ENCODE data around the gene OAF. TPM values are rescaled to one million over a fixed set of nuclear protein-coding genes. Genes with fewer than 3 reads are reported as not detected.
"Not testable (repeated sequence)": the region's sequence is repeated elsewhere in the genome, so short reads cannot be mapped to it uniquely, and the experiment has no call there.

OAF gene
- 10 to 100 TPM; 44.1 to 82.6 TPM for total RNA-seq
- long read RNA-seq, donor 1, transcript OAF-201 (4 exons, 2,525 nt): major isoform, 86 of 101 reads
- long read RNA-seq, donor 1, partial matches to known transcripts: 5 of 101 reads
- long read RNA-seq, donor 1, other reads (novel, unspliced or antisense): 7 of 101 reads
- long read RNA-seq, donor 2, transcript OAF-201 (4 exons, 2,525 nt): major isoform, 9 of 20 reads
- long read RNA-seq, donor 2, partial matches to known transcripts: 5 of 20 reads
- long read RNA-seq, donor 2, other reads (novel, unspliced or antisense): 6 of 20 reads

DNA sequence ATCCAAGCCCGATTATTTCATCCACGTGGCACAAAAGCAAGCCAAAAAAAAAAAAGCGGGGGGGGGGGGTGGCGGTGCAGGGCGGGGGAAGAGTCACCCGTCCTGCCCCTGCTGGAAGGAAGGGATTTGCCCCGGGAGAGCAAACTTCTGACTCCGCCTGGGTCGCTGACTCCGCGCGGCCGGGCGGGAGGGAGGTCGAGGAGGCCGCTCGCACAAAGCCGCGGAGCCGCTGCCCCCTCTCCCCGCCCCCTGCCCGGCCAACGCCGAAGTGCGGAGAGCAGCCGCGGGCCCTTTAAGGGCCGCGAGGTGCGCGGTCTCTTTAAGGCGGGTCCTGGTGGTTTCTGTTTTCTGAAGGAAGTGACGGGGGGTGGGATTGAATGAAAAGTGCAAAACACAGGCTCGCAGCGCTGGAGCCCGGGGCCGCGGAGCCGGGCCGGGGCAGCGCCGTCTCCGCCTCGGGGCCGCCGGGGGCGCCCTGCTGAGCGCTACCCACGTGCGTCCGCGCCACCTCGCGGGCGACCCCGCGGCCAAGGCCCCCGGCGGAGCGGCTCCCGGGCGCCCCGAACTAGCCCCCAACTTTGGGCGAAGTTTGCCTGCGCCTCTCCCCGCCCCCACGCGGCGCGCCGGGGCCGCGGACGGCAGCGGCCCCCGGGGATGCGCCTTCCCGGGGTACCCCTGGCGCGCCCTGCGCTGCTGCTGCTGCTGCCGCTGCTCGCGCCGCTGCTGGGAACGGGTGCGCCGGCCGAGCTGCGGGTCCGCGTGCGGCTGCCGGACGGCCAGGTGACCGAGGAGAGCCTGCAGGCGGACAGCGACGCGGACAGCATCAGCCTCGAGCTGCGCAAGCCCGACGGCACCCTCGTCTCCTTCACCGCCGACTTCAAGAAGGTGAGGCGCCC, at the start of gene OAF:
Gene OAF, plus strand, starts transcription at position 407 of the 896 bp plus-strand sequence. Its CDS starts 248 bp downstream, at position 655.
- intact Hi-C loops (cut with DNase I): no loop called here
- peak; percentile 92 for DNase-seq (ENCODE audit: low spot score)

DNA sequence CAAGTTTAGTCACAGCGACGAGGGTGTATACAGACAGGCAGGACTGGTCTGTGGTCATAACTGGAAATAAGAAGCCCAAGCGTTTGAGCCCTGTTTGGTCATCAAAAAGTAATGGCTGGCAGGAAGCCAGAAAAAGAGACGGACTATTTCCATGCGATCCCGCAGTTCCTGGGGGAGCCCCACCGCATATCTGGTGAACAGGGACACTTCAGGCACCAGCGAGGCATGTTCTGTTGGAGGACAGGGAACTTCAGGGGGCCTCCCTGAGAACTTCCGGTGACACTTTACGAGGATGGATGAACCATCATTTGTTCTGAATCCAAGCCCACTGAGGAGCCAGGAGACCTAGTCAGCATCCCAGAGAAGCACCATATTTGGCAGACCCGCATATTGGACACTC, 43.2 kb upstream of the OAF start:
- no peak for DNase-seq (ENCODE audit: low spot score)
- intact Hi-C loops (cut with DNase I): no loop called here

- intact Hi-C loops (cut with DNase I): no loop called here
- DNase-seq (ENCODE audit: low spot score): peak; percentile 83
These were observed 42.5 kb upstream of the OAF start for GRCh38 chr11:120168108-120168959.

DNA sequence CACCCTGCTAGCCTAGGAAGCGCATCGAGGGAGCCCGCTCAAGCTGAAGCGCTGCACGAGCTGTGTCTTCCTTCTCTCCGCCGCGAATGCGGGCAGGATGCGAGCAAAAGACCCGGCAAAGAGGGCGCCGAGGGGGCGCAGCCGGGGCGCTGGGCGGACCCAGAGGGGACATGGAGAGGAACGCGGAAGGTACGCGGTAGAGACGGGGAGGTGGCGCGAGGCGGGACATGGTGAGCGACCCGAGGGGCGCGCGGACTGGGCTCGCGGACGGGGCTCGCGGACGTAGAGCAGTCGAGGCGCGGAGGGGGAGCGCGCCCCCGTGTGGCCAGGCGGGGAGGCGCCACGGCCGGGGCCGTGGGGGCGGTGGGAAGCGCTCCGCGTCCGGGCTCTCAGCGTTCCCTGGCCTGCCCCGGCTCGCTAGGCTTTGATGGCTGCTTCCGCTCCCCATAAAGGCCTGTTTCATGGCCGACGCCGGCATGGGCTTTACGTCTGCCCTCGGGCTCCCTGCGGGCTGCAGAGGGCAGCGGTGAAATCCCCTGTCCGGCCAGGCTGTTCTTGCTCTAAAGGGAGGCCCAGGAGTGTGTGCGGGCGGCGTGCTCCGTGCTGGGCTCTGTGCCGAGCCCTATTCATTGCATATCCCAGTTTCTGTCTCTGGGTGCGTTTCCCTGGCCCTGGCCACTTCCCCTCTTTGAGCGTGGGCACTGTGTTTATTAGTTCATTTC, 41.7 kb upstream of the OAF start:
- intact Hi-C loops (cut with DNase I): no loop called here
- peak; percentile 90 for DNase-seq (ENCODE audit: low spot score)

DNA sequence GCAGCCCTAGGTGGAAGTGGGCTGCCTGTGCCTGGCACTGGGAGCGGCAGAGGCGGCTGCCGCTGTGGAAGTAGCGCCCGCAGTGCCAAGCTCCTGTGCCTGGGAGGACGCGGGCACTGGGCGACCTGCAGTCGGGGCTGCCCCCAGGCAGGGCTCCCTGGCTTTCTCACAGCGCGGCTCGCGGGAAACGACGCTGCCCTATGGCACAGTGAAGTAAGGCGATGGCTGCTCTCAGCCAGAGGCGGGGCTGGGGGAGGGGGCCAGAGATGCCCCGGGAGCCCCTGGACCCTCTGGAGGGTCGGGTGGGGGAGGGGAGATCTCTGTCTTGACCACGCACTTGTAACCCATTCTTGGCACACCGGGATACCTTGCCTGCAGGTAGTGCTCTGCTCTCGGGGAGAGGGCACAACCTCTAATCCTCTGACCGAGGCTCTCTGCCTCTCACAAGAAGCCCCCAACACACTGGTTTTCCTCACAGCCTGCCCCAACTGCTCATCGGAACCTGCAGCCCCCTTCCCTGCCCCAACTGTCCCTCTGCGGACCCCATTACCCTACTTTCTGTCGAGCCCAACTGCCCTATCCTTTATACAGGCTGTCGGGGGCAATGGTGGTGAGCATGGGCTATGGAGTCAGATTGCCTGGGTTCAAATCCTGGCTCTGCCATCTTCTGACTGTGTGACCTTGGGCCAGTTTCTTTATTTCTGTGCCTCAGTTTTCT, 40.7 kb upstream of the OAF start:
- peak; percentile 78 for DNase-seq (ENCODE audit: low spot score)
- intact Hi-C loops (cut with DNase I): loop anchor here (2.0 to 5.0 kb wide), 2 partner anchors 127 to 133 kb away; no protein-coding TSS in a partner anchor

GRCh38 chr11:120170741-120171261, 40.0 kb upstream of the OAF start:
- DNase-seq (ENCODE audit: low spot score): peak; percentile 64
- intact Hi-C loops (cut with DNase I): loop anchor here (2.0 to 5.0 kb wide), 2 partner anchors 126 to 132 kb away; no protein-coding TSS in a partner anchor

GRCh38 chr11:120172054-120172911, 38.5 kb upstream of the OAF start:
- intact Hi-C loops (cut with DNase I): loop anchor here (1.0 to 5.0 kb wide), 4 partner anchors 9 to 125 kb away; no protein-coding TSS in a partner anchor
- DNase-seq (ENCODE audit: low spot score): peak; percentile 86

DNA sequence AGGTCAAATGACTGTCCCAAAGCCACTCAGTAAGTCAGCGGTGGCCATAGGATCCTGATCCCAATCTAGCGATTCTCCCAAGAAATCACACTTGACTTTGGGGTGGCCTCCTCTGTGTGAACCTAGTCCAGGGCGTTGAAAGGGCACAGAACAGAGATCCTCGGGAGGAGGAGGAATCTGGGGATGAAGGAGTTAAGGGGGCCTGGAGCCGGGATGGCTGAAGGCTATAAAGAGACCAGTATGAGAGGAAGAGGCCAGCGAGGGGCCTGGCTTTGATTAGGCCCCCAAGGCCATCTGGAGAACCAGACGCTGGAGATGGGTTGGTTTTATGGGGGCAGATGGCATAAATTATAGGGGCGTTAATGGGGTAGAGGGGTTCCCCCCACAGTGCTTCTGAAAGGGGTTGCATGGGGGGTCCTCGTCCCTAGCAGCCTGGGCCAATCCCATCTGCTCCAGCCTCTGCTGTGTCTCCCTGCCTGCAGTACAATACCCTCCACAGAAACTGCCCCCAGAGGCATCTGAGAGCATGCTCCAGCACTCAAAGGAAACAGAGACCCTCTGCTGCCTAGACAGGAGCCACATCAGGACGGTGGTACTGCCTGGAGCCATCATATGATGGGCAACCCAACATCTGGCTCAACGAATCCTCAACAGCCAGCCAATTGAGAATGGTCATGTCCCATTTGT, 37.7 kb upstream of the OAF start:
- no peak for DNase-seq (ENCODE audit: low spot score)
- intact Hi-C loops (cut with DNase I): loop anchor here (2.0 to 5.0 kb wide), 2 partner anchors 56 to 124 kb away; no protein-coding TSS in a partner anchor

DNA sequence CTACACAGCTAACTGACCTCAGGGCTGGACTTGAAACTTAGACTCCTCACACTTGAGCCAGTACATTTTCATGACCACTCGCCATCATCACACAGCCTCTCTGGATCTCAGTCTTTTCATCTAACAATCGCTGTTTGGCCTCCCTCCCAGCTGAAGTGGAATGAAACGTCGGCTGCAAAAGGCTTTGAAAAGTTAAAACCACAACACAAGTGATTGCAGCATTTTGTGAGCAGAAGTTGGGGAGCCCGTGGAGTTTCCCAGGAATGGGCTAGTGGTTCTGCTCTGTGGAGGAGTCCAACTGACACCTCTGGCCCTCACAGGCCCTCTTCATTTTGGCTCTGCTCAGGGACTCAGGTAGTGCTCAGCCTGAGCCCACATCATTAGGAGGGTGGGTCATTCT, 37.0 kb upstream of the OAF start:
- no peak for DNase-seq (ENCODE audit: low spot score)
- intact Hi-C loops (cut with DNase I): loop anchor here (2.0 to 5.0 kb wide), 2 partner anchors 55 to 123 kb away; no protein-coding TSS in a partner anchor

DNA sequence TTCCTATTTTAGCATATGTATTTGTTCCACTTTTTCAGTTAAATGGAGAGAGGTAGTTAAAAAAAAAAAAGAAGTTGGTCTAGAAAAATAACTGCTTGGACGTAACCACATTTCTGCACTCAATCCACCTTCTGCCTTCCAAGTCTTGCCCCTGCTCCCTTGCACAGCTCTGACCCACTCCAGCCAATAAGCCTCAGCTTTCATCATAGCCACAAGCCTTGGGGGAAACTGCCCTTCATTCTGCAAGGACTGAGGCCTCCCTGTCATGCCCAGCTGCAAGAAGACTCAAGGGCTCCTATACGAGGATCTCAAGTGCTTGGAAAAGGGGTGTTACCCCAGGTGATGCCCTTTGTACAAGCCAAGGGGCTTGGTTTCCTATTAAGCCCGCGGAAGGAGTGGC, 36.0 kb upstream of the OAF start:
- intact Hi-C loops (cut with DNase I): loop anchor here in 1 of 2 donors (5.0 kb wide), 1 partner anchor 122 kb away; no protein-coding TSS in a partner anchor

DNA sequence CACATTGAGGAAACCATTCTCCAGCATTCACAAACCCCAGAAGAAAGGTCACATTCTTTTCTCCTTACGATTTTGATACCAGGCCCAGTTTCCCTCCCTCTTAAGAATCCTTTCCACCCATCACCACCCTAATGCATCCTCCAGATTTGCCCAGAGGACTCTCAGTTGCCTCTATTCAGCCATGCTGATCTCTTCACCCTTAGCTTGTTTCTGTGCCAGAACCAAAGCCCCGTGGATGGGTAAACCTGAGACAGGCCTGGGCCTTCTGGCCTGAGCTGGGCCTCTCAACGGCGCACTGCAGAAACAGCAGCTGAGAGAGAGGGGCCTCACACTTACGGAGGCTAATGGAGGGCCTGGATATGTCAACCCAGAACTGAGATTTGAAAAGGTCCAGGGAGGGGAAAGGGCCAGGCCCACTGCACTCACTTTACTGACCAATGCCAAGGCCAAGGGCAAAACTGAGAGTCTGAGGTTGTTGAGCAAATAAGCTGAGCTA, 32.2 kb upstream of the OAF start:
- intact Hi-C loops (cut with DNase I): no loop called here

More for the DNA sequence above, 36.0 kb upstream of the OAF start:
- DNase-seq (ENCODE audit: low spot score): peak; percentile 19

GRCh38 chr11:120179057-120179672, 31.7 kb upstream of the OAF start:
- peak; percentile 74 for DNase-seq (ENCODE audit: low spot score)

More for the DNA sequence above, 32.2 kb upstream of the OAF start:
- DNase-seq (ENCODE audit: low spot score): peak; percentile 58

GRCh38 chr11:120180063-120180462, 30.8 kb upstream of the OAF start:
- intact Hi-C loops (cut with DNase I); DNase-seq (ENCODE audit: low spot score): not testable (repeated sequence)

More at GRCh38 chr11:120179057-120179672, 31.7 kb upstream of the OAF start:
- intact Hi-C loops (cut with DNase I): no loop called here

DNA sequence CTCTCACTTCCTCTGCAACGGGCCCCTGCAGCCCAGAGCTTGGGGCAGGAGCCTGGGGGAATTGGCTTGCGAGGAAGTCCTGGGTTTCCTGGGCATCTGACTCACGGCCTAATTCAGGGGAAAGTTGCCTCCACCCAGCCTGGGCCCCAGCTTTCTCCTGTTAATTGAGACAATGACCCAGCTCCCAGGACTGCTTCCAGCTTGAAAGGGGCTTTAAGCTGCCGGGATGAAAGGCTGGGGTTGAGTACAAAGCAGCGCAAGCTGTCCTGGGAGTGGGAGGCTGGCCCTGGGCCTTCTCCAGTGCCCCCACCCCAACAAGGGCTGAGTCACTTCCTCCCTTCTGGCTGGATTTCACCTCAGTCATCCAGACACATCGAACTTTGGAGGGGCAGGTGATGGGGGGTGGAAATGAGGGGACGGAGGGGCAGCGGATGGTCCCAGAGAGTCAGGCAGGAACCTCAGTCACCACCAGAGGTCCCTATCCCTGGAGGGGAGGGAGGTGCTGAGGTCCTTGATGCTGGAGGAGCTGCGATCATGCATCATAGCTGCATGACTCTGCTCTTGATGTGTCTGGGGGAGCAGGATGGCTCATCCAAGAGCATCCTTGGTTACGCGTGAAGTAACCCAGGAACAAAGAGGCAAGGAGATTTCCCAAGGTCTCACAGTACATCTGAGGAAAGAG, 30.1 kb upstream of the OAF start:
- DNase-seq (ENCODE audit: low spot score): peak; percentile 79
- intact Hi-C loops (cut with DNase I): loop anchor here in 1 of 2 donors (1.0 kb wide), 1 partner anchor 8 kb away; no protein-coding TSS in a partner anchor

All from posterior vena cava (tissue), 2 donors.